ENCODE results near the gene WASF2.

The WASF2 gene

DNA sequence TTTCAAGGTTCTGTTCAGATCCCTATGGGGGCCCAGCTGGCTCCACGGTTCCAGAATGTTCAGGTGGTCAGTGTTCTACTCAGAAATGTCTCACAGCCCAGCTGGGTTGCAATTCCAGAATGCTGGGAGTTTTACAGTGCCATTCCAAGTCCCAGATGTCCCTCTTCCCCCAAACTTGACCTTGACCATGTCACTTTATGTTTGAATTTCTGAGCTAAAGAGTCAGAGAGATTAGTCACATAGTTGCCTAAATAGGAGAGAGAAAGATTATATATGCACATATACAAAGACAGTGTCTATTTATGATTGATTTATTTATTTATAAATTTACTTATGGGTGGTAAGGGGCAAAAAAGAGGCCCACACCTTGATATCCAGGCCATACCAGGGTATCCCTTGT, 95.0 kb downstream of the WASF2 start:
- no peak for TF ChIP-seq TAF1 (IDR thresholded peaks at IDR 0.05; ENCODE audit: borderline replicate concordance, insufficient read depth, low read length)

DNA sequence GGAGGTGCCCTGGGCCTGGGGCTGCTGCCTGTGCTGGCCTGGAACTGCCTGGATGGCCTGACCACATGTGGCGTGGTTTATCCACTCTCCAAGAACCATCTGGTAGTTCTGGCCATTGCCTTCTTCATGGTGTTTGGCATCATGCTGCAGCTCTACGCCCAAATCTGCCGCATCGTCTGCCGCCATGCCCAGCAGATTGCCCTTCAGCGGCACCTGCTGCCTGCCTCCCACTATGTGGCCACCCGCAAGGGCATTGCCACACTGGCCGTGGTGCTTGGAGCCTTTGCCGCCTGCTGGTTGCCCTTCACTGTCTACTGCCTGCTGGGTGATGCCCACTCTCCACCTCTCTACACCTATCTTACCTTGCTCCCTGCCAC, 95.7 kb downstream of the WASF2 start:
- TF ChIP-seq FOXP2 (optimal IDR thresholded peaks at IDR 0.05; ENCODE audit: borderline replicate concordance, extremely low read depth, extremely low read length, insufficient read depth) (no peak), TAF1 (IDR thresholded peaks at IDR 0.05; ENCODE audit: borderline replicate concordance, insufficient read depth, low read length) (no peak), POLR2AphosphoS5 (IDR thresholded peaks at IDR 0.05; ENCODE audit: low read depth, low read length) (no peak), SIN3A (IDR thresholded peaks at IDR 0.05; ENCODE audit: borderline replicate concordance, insufficient read depth, low read length) (no peak)
- TF ChIP-seq, protein P1, sequence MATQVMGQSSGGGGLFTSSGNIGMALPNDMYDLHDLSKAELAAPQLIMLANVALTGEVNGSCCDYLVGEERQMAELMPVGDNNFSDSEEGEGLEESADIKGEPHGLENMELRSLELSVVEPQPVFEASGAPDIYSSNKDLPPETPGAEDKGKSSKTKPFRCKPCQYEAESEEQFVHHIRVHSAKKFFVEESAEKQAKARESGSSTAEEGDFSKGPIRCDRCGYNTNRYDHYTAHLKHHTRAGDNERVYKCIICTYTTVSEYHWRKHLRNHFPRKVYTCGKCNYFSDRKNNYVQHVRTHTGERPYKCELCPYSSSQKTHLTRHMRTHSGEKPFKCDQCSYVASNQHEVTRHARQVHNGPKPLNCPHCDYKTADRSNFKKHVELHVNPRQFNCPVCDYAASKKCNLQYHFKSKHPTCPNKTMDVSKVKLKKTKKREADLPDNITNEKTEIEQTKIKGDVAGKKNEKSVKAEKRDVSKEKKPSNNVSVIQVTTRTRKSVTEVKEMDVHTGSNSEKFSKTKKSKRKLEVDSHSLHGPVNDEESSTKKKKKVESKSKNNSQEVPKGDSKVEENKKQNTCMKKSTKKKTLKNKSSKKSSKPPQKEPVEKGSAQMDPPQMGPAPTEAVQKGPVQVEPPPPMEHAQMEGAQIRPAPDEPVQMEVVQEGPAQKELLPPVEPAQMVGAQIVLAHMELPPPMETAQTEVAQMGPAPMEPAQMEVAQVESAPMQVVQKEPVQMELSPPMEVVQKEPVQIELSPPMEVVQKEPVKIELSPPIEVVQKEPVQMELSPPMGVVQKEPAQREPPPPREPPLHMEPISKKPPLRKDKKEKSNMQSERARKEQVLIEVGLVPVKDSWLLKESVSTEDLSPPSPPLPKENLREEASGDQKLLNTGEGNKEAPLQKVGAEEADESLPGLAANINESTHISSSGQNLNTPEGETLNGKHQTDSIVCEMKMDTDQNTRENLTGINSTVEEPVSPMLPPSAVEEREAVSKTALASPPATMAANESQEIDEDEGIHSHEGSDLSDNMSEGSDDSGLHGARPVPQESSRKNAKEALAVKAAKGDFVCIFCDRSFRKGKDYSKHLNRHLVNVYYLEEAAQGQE (IDR thresholded peaks at IDR 0.05; ENCODE audit: insufficient read depth in 1 of 2, low read depth in 2 of 2, low read length in 2 of 2), result no peak

DNA sequence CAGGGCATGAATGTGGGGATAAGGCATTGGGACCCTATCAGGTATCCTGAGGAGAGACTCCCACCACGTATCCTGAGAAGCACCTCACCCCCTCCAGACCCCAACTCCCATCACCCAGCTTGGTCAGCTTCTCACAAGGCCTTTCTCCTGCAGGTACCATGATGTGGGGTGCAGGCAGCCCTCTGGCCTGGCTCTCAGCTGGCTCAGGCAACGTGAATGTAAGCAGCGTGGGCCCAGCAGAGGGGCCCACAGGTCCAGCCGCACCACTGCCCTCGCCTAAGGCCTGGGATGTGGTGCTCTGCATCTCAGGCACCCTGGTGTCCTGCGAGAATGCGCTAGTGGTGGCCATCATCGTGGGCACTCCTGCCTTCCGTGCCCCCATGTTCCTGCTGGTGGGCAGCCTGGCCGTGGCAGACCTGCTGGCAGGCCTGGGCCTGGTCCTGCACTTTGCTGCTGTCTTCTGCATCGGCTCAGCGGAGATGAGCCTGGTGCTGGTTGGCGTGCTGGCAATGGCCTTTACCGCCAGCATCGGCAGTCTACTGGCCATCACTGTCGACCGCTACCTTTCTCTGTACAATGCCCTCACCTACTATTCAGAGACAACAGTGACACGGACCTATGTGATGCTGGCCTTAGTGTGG, 96.2 kb downstream of the WASF2 start:
- no peak for TF ChIP-seq TAF1 (IDR thresholded peaks at IDR 0.05; ENCODE audit: borderline replicate concordance, insufficient read depth, low read length)
- TF ChIP-seq, protein P1 (IDR thresholded peaks at IDR 0.05; ENCODE audit: insufficient read depth in 1 of 2, low read depth in 2 of 2, low read length in 2 of 2), result no peak
- no peak for TF ChIP-seq FOXP2 (optimal IDR thresholded peaks at IDR 0.05; ENCODE audit: borderline replicate concordance, extremely low read depth, extremely low read length, insufficient read depth)
- no peak for TF ChIP-seq POLR2AphosphoS5 (IDR thresholded peaks at IDR 0.05; ENCODE audit: low read depth, low read length)
- no peak for TF ChIP-seq SIN3A (IDR thresholded peaks at IDR 0.05; ENCODE audit: borderline replicate concordance, insufficient read depth, low read length)

DNA sequence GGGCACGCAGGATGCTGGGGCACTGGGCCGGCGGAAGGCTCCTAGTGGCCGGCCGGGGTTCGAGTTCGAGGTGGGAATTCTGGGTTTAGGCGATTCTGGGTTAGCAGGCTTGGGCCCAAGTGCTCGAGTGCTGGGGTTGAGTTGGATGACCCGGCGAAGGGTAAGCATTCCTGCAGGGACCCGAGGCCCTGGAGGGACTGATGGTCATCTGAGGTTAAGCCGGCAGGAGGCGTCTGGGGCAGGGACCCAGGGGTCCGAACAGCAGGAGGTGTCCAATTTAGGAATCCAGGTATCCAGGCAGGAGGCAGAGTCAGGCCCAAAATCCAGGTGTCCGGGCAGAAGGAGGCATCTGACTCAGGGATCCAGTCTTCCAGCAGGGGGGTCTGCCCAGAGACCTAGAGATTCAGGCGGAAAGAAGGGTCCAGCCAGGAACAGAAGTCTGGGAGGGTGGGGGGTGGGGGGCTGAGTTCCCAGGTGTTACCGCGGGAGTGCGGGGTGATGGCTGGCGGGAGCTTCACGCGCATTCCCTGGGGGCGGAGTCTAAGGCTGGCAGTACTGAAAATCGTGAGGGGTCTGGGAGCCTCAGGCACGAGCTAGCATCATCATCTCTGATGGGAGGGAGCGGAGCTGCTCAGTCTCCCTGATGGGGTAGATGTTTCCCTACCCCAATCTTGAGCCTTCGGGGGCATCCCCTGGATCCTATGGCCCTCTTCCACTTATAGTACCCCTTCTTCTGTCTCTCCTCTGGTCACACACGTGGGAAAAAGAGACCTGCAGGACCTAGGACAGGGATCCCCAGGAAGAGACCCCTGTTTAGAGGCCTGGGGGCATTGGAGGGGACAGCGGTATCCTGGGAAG, 97.0 kb downstream of the WASF2 start:
- no peak for TF ChIP-seq POLR2AphosphoS5 (IDR thresholded peaks at IDR 0.05; ENCODE audit: low read depth, low read length)
- TF ChIP-seq, protein P1 (IDR thresholded peaks at IDR 0.05; ENCODE audit: insufficient read depth in 1 of 2, low read depth in 2 of 2, low read length in 2 of 2), result peak in 1 of 2 experiments; percentile 80; a peak in 2 of 4 replicates

DNA sequence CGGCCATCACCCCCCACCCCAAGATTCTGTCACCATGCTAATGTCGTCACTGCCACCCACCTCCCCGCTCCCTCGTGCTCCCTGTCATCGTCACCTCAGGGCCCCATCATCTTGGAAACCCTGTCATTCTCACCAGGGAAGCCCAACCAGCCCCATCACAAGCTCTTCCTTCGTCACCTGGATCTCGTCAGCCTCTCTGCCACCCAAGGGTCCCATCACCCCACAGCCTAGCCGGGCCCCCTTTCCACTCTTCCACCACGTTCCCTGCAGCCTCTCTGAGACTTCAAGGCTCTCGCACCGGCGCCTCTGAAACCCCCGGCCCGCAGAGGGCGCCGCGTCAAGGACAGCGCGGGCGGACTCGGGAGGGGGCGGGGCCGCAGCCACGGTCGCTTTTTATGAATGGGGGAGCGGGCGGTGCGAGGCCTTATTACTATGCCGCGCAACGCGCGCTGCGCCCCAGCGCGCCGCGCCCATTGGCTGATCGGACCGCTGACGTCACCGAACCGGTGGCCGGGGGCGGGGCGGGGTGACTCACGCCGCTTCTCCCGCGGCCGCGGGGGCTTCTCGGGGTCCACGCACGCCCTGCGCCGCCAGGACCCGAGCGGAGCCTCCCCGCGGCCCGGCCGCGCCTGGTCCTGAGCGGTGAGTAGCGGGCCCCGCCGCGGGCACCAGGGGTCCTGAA, 97.7 kb downstream of the WASF2 start, which contains the start of gene GPR3:
GPR3 (plus strand) TSS at position 527 of the 682 bp plus-strand sequence. CDS start 1,177 bp downstream, outside the sequence.
- TF ChIP-seq TAF1 (IDR thresholded peaks at IDR 0.05; ENCODE audit: borderline replicate concordance, insufficient read depth, low read length) (peak; percentile 49; the same call in 1 of the 2 replicates), SIN3A (IDR thresholded peaks at IDR 0.05; ENCODE audit: borderline replicate concordance, insufficient read depth, low read length) (0 out of 2 replicates have a peak, but pooled peaks have one; percentile 18), POLR2AphosphoS5 (IDR thresholded peaks at IDR 0.05; ENCODE audit: low read depth, low read length) (peak; percentile 65; the same call in 1 of the 2 replicates), FOXP2 (optimal IDR thresholded peaks at IDR 0.05; ENCODE audit: borderline replicate concordance, extremely low read depth, extremely low read length, insufficient read depth) (no peak)
- TF ChIP-seq, protein P1 (IDR thresholded peaks at IDR 0.05; ENCODE audit: insufficient read depth in 1 of 2, low read depth in 2 of 2, low read length in 2 of 2), result 0 out of 4 replicates have a peak, but pooled peaks of 1 of the 2 experiments have one; percentile 5

All from PFSK-1 (cell line).